ENCODE results near the gene HDX.

- TF ChIP-seq CTCF (IDR thresholded peaks at IDR 0.05) (no peak), POLR2A (IDR thresholded peaks at IDR 0.05) (no peak)
Measured at GRCh38 chrX:84340968-84341367, 161.3 kb downstream of the HDX start.

All from uterus (tissue), 2 donors.